Islet precursor cell (in vitro differentiated cells): ENCODE measurements around the gene CPZ.

ENCODE experiments used
- DNase-seq: peaks from one replicate; pipeline ENCODE4 v3.0.0-alpha.2; 2018

Gene CPZ

DNA sequence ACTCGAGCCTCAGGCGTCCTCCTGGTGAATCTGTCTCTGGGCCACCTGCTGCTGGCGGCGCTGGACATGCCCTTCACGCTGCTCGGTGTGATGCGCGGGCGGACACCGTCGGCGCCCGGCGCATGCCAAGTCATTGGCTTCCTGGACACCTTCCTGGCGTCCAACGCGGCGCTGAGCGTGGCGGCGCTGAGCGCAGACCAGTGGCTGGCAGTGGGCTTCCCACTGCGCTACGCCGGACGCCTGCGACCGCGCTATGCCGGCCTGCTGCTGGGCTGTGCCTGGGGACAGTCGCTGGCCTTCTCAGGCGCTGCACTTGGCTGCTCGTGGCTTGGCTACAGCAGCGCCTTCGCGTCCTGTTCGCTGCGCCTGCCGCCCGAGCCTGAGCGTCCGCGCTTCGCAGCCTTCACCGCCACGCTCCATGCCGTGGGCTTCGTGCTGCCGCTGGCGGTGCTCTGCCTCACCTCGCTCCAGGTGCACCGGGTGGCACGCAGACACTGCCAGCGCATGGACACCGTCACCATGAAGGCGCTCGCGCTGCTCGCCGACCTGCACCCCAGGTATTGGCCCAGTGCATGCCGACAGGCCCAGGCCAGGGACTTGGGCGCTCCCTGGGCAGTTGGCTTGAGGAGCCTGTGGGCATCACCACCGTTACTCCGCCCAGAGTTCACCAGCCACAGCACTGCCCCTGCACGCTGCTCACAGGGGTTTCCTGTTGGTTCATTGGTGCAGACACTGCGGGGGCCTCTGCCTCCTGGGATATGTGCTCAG is 11.3 kb upstream of the CPZ start:
- no peak for DNase-seq

DNA sequence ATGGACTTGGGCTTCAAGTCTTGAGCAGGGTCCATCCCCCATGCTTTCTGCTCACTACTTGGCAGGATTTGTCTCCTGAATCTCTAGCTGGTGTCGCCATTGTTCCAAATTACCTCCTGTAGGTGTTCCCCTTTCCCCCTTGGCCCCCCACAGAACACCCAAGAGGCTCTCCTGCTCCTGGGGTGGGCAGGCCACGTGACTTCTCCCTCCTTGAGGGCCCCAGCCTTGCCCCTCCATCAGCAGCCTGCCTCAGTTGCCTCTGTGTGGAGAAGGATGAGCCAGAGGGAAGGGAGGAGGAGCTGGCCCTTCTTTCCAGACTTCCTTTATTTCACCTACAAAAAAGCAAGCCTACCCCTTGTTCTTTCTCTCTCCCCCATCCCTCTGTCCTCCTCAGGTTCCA is 10.5 kb upstream of the CPZ start:
- DNase-seq, result no peak

DNA sequence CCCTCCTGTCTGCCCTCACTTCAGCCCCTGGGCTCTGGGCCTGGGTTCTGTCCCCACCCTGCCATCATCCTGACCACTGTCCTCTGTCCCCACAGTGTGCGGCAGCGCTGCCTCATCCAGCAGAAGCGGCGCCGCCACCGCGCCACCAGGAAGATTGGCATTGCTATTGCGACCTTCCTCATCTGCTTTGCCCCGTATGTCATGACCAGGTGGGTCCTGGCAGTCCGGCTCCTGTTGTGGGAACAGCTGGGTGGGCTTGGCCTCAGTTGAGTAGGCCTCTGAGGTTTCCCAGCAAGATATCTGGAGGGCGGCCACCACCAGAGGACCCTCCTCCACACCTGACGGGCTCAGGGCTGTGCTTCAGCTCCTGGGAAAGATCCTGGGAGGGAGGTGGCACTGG is 10.1 kb upstream of the CPZ start:
- no peak for DNase-seq

DNA sequence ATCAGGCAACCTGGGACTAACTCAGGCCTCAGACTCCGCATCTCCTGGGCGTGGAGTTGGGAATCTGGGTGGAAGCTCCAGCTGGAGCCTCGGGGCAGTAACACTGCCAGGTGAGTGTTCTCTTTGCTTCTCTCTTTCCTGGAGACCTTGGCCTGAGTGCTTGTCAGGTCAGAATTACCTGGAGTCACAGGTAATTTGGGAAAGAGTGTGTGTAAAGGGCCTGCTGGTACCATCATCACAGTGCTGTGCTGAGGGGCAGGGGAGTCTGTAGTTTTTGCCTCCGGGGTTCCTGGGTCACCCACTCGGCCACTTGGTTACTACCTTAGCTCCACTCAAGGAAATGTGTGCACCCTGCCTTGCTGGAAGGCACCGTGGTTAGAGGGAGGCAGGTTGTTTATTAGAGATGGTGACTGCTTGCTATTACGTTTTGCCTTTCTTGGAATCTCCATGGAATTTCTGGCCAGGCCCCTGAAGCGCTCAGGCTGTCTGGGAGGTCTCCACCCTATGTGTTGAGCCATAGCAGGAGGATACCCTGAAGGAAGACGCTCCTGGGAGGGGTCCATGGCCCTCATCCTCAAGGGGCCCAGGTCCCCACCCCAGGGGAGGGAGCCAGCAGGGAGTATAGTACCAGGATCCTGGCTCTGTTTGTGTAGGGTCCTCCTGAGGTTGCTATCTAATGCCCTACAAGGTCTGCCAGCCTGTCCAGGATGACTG is 9.5 kb upstream of the CPZ start:
- no peak for DNase-seq

DNA sequence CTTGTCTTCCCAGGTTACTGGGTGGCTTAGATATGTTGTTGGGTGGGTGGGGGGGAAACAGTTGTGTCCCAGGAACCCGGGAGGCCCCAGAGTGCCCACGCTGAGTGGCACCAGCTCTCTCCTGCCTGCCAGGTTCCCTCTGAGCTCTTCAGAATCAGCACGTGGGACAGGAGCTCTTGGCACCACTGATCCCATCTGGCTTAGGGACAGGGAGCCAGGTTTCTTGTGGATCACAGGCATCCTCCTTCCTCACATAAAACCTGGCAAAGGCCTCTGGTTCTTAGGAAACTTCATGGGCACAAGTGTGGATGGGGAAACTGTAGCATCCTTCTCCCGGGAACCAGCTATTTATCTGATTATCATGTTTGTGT is 8.9 kb upstream of the CPZ start:
- no peak for DNase-seq

DNA sequence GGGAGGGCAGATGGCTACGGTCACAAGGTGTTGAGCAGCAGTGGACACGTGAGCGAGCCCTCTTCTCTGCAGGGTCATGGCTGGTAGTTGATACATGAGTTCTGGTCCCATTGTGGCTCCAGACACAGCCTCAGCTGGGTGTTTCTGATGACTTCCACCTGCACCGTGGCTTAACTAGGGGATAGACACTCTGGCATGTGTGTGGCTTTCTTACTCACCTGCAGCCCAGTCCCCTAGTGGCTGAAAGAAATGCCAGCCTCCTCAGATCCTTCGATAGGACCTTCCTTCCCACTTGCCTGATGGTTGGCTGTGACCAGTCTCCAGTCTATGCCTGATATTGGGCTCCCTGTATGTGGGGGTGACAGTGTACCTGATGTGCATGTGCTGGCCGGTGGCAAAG is 7.4 kb upstream of the CPZ start:
- DNase-seq, result no peak

GRCh38 chr4:8585721-8586212 is 6.8 kb upstream of the CPZ start:
- no peak for DNase-seq

GRCh38 chr4:8586246-8586645 is 6.3 kb upstream of the CPZ start:
- no peak for DNase-seq

GRCh38 chr4:8586671-8587468 is 5.7 kb upstream of the CPZ start:
- no peak for DNase-seq

DNA sequence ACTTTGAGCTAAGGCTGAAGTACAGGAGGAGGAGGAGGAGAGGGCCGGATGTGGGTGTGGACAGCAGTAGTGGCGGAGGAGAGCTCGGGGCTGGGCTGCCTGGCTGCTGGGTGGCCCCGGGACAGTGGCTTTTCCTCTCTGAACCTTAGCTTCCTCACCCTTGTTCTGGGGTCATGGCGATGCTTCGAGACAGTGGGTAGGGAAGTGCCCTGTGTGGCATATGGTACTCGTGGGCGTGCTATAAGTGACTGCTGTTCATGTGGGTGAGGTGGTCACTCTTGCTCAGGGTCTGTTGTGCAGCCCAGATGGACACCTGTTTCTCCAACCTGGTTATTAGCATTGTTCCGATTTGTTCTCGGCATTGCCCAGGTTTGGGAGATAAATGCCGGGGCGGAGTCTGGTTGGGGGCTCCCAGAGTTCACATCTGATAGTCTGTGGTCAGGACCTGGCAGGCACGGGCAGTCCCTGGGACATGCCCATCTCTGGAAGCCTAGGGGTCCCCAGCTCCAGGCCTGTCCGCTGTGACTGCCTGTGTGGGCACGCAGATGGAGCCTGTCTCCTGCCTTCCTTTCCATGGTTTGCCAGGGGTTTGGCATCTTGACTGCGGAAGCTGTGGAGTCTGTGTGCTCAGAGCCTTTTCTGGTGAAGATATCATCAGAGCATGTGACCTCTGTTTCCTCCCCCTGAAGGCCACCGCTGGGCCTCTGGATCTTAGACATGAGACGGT is 4.9 kb upstream of the CPZ start:
- no peak for DNase-seq

DNA sequence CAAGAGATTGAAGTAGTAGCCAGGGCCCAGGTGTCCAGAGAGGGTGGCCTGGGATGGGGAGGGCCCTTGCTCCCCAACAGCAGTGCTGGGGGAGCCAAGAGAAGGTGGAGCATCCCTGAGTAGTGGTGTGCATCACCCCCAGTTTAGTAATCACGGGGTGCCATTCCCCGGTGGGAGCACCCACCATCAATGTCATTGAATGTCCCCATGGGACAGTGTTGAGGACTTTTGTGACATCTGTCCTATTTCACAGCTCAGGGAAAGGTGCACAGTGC is 4.4 kb upstream of the CPZ start:
- no peak for DNase-seq

DNA sequence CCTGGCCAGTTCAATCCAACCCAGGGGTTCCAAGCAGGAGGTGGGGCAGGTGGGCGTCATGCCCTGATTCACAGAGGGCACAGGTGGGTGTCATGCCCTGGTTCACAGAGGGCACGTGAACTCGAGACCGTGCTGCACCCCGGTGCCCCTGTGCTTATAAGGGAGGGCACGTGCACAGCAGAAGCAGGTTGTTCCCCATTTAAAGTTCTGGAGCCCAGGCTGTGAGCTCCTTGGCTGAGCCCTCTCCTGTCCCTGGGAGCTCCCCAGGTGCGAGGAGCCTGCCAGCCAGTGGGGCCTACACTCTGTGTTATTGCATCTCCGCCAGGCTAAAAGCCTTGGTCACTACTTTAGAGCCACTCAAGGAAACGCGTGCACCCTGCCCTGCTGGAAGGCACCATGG is 3.2 kb upstream of the CPZ start:
- DNase-seq, result no peak

GRCh38 chr4:8589823-8590545 is 2.6 kb upstream of the CPZ start:
- DNase-seq, result no peak

- DNase-seq, result no peak
Observed at GRCh38 chr4:8590546-8590880, 2.1 kb upstream of the CPZ start.

GRCh38 chr4:8591114-8591513 is 1.5 kb upstream of the CPZ start:
- no peak for DNase-seq

- no peak for DNase-seq
Observed at GRCh38 chr4:8591626-8592365, 769 bp upstream of the CPZ start.

- DNase-seq, result no peak
Observed at GRCh38 chr4:8593264-8594096, 915 bp downstream of the CPZ start.

DNA sequence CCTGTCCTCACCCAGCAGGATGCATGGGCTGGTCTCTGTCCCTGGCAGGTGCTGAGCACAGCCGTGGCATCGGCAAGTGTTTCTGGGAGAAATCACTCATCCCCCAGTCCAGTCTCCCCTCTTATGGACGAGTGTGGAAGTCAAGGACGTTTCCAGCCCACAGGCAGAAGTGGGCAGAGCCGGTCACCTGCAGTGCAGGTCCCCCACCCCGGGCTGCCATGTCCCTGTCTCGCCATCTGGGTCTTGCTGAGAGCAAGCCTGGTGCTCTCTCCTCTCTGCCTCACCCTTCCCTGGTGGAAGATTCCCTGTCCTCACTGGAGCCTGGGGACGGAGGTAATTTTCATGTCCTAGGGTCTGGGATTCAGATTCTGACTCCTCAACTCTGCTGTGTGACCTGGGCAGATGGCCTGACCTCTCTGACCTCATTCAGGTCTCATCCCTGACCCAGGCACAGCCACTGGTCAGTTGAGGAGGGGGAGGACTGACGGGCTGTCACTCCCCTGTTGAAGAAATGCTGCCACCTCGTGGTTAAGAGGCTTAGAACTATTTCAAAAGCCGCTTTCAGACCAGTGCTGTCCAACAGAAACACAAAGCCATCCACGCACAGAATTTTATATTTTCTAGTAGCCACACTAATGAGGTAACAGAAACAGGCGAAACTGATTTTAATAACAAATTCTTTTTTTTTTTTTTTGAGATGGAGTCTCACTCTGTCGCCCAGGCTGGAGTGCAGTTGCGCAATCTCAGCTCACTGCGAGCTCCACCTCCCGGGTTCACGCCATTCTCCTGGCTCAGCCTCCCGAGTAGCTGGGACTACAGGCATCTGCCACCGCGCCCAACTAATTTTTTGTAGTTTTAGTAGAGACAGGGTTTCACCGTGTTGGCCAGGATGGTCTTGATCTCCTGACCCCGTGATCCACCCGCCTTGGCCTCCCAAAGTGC is 1.8 kb downstream of the CPZ start:
- DNase-seq, result peak; percentile 84

- no peak for DNase-seq
Observed at GRCh38 chr4:8595237-8596087, 2.9 kb downstream of the CPZ start.
